Measurements from ENCODE around the gene BCCIP.

DNA sequence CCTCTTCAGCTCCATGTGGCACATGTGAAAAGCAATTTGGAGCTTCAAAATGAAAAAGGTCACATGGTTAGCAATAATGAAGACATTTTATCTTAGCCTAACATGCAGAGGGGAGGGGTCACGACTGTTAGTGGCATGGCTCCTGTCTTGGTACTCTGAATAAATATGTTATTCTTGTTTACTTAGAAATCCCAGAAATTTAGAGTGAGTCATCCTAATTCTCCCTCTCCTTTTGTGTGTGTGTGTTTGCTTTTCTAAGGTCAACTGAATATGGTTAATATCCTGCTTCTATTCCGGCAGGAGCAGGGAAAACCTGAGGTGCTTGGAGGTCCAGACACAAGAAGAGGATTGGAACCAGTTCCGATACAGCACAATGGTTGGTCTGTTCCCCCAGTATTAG lies 17.6 kb downstream of the BCCIP start:
- TF ChIP-seq POLR2A (IDR thresholded peaks at IDR 0.05; ENCODE audit: extremely low read depth, insufficient read length), result no peak
- TF ChIP-seq, protein P1, sequence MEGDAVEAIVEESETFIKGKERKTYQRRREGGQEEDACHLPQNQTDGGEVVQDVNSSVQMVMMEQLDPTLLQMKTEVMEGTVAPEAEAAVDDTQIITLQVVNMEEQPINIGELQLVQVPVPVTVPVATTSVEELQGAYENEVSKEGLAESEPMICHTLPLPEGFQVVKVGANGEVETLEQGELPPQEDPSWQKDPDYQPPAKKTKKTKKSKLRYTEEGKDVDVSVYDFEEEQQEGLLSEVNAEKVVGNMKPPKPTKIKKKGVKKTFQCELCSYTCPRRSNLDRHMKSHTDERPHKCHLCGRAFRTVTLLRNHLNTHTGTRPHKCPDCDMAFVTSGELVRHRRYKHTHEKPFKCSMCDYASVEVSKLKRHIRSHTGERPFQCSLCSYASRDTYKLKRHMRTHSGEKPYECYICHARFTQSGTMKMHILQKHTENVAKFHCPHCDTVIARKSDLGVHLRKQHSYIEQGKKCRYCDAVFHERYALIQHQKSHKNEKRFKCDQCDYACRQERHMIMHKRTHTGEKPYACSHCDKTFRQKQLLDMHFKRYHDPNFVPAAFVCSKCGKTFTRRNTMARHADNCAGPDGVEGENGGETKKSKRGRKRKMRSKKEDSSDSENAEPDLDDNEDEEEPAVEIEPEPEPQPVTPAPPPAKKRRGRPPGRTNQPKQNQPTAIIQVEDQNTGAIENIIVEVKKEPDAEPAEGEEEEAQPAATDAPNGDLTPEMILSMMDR (IDR thresholded peaks at IDR 0.05; ENCODE audit: low read depth, low read length), result no peak
- TF ChIP-seq, protein P2, sequence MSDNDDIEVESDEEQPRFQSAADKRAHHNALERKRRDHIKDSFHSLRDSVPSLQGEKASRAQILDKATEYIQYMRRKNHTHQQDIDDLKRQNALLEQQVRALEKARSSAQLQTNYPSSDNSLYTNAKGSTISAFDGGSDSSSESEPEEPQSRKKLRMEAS (IDR thresholded peaks at IDR 0.05; ENCODE audit: low read depth, low read length), result no peak
- no peak for TF ChIP-seq MYC (IDR thresholded peaks at IDR 0.05; ENCODE audit: low read depth, low read length)
